IPS-NIHi7 (cell line): ENCODE data around the gene STXBP4.
A peak's percentile ranks its signal among the peaks of the same experiment; 100 is the strongest.

Source experiments
- DNase-seq: peaks from one replicate; pipeline ENCODE4 v3.0.0; 2012; ENCODE audit warnings: mixed read lengths; ENCODE audit errors: extremely low spot score

The STXBP4 gene

GRCh38 chr17:54968262-54968987 is at the start of gene STXBP4, which contains the start of gene COX11:
Gene STXBP4 (plus strand): TSS chr17:54968765. CDS start chr17:54986220, 17,455 bp downstream.
Gene COX11 (minus strand): TSS chr17:54968654. CDS start chr17:54968646, 8 bp downstream.
- DNase-seq = peak; percentile 94

GRCh38 chr17:54919425-54919824 is 49.1 kb upstream of the STXBP4 start:
- DNase-seq = no peak

GRCh38 chr17:54920819-54921218 is 47.7 kb upstream of the STXBP4 start:
- no peak for DNase-seq

GRCh38 chr17:54924405-54924804 is 44.2 kb upstream of the STXBP4 start:
- DNase-seq = no peak

GRCh38 chr17:54927525-54927924 is 41.0 kb upstream of the STXBP4 start:
- DNase-seq = no peak

GRCh38 chr17:54932711-54933110 is 35.9 kb upstream of the STXBP4 start:
- DNase-seq = no peak

GRCh38 chr17:54933921-54934320 is 34.6 kb upstream of the STXBP4 start:
- no peak for DNase-seq

GRCh38 chr17:54935471-54935870 is 33.1 kb upstream of the STXBP4 start:
- no peak for DNase-seq

- DNase-seq = no peak
Observed at GRCh38 chr17:54937018-54937417, 31.5 kb upstream of the STXBP4 start.

- DNase-seq = no peak
Observed at GRCh38 chr17:54937426-54937825, 31.1 kb upstream of the STXBP4 start.

- DNase-seq = no peak
Observed at GRCh38 chr17:54941285-54941684, 27.3 kb upstream of the STXBP4 start.

GRCh38 chr17:54944796-54945195 is 23.8 kb upstream of the STXBP4 start:
- DNase-seq = no peak

GRCh38 chr17:54945231-54945630 is 23.3 kb upstream of the STXBP4 start:
- no peak for DNase-seq

- no peak for DNase-seq
Observed at GRCh38 chr17:54945671-54946070, 22.9 kb upstream of the STXBP4 start.

GRCh38 chr17:54947396-54947795 is 21.2 kb upstream of the STXBP4 start:
- no peak for DNase-seq

- no peak for DNase-seq
Observed at GRCh38 chr17:54948380-54948779, 20.2 kb upstream of the STXBP4 start.

- no peak for DNase-seq
Observed at GRCh38 chr17:54950116-54950515, 18.4 kb upstream of the STXBP4 start.

GRCh38 chr17:54951286-54951685 is 17.3 kb upstream of the STXBP4 start:
- no peak for DNase-seq

GRCh38 chr17:54956791-54957190 is 11.8 kb upstream of the STXBP4 start:
- peak; percentile 14 for DNase-seq

GRCh38 chr17:54967621-54968261 is 824 bp upstream of the STXBP4 start:
- peak; percentile 35 for DNase-seq

GRCh38 chr17:54968988-54969332 is 395 bp downstream of the STXBP4 start:
- peak; percentile 45 for DNase-seq

GRCh38 chr17:54969658-54970572 is 1.4 kb downstream of the STXBP4 start:
- no peak for DNase-seq
